Measurements from ENCODE around the gene CRYL1. TPM values are rescaled to one million over a fixed set of nuclear protein-coding genes. Genes with fewer than 3 reads are reported as not detected.

The CRYL1 gene
- total RNA-seq, 1 donor from 2014 or later = 17.8 TPM

DNA sequence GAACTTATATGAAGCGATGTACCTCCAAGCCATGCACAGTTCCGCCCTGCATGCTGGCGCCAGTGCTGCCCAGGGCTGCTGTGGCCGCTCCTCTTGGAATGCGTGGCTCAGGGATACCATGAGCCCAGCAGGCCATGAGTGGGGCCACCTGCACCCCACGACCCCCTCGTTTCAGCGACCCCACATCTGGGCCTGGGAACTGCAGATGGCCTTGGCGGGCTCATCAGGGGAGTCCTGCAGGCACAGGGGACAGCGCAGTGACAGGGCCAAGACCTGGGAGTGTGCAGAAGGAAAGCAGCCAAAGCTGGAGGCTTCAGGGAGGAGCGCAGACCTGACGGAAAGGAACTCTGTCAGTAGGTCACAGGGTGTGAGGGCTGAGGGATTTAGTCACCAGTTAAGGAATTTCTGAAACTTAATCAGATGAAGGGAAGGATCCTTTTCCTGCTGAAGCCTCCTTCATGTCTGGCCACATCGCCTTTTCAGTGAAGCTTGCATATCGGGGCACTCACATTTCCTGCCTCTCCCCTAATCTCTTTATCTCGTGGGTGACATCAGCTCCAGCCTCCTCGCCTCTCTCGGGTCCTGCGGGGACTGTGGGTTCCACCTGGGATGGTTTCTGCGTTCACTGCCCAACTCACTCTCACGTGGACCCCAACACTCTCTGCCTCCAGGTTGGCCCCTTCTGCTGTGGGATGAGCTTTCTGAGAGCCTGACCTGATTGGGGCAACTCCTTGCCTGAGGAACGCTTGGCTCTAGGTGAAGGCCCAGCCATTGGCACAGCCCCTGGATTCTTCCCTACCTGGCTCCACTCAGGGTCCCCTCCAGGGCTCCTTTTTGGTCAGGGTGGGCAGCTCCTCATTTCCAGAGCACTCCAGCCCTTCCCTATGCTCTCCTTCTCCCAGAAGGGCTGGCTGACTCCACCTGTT lies 123.5 kb downstream of the CRYL1 start:
- DNase-seq (ENCODE audit: low spot score) = no peak

- DNase-seq (ENCODE audit: low spot score) = no peak
Measured at GRCh38 chr13:20401531-20401930, 124.1 kb downstream of the CRYL1 start.

DNA sequence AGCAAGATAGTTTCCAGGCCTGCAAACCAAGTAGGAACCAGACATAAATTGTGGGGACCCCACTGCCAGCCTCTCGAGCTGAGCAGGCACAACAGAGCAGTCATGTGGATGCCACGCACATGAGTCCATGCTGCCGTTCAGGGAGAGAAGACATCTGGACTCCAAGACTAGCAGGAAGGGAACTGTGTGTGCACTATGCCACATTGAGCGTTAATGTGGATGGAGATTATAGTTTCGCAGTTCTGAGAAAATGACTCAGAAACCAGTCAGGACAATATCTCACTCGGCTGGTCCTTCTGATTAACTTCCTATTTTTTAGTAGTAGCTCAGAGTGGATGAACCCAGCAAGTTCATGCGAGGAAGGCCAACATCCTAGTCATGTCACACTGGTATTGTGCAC lies 124.9 kb downstream of the CRYL1 start:
- no peak for DNase-seq (ENCODE audit: low spot score)

- DNase-seq (ENCODE audit: low spot score) = no peak
Measured at GRCh38 chr13:20399961-20400360, 125.7 kb downstream of the CRYL1 start.

GRCh38 chr13:20399515-20399914 lies 126.1 kb downstream of the CRYL1 start:
- no peak for DNase-seq (ENCODE audit: low spot score)

DNA sequence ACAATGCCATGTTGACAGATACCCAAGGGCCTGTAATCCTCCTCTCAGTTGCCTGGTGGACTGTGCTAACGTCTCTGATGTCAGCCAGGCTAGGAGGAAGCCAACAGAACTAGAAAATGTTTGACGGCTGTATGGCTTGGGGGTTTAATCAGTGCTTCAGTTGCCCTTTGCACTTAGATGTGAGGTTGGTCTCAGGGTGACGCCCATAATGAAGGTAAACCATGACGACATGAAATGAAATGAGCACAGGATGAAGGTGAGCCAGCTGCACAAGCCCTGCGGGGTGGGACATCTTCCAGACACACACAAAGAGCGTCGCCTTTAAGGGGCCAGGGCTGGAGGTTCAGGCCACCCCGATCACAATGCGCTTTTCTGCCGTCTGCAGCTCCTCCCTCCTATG lies 127.2 kb downstream of the CRYL1 start:
- DNase-seq (ENCODE audit: low spot score) = no peak

- DNase-seq (ENCODE audit: low spot score) = no peak
Measured at GRCh38 chr13:20397896-20398295, 127.8 kb downstream of the CRYL1 start.

DNA sequence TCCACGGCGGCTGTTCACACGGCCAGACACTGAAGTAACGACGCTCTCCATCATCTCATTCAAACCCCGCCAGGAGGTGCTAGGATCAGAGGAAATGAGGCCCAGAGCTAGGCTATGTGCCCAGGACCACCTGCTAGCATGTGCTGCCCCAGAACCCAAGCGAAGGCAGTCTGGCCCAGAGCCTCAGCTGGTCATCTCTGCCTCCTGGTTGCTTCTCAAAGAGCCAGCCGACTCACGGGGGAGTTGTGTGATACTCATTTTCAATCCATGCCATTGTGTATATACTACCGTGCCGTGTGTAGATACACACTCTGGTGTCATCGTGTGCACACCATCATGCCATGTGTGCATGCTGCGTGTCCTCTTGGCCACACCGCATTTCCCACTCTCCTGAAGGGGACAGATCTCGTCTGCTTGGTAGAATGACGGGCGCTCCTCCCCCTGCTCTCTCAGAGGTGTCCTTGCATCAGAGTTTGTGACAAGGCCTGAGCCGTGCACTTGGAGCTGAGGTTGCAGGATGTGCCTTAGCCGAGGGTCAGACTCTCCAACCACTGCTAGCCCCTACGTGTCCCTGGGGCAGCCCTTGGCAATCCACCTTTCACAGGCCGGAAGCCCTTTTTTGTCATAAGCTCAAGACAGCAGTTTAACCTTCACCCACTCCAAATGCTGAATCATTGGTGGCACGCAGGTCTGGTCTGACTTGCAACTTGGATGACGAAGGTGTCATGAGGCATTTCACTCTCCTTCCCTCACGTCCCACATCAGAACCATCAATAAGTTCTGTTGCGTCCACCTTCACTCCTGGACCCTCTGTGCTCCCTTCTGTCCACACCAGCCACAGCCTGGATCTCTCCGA lies 130.4 kb downstream of the CRYL1 start:
- no peak for DNase-seq (ENCODE audit: low spot score)

DNA sequence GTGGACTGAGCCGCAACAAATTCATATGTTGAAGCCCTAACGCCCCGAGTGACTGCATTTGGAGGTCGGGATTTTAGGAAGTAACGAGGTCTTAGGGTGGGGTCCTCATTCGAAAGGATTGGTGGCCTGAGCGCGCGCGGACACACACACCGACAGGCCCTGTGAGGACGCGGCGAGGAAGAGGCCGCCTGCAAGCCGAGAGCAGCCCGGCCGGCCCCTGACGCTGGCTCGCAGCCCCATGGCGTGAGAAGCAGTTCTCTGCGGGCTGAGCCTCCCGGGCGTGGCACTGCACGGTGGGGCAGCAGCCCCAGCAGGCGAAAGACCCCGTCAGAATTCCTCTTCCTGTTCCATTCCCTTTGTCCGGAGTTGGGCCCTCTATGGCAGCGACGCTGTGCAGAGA lies 131.2 kb downstream of the CRYL1 start:
- no peak for DNase-seq (ENCODE audit: low spot score)

- DNase-seq (ENCODE audit: low spot score) = no peak
Measured at GRCh38 chr13:20394169-20394501, 131.5 kb downstream of the CRYL1 start.

DNA sequence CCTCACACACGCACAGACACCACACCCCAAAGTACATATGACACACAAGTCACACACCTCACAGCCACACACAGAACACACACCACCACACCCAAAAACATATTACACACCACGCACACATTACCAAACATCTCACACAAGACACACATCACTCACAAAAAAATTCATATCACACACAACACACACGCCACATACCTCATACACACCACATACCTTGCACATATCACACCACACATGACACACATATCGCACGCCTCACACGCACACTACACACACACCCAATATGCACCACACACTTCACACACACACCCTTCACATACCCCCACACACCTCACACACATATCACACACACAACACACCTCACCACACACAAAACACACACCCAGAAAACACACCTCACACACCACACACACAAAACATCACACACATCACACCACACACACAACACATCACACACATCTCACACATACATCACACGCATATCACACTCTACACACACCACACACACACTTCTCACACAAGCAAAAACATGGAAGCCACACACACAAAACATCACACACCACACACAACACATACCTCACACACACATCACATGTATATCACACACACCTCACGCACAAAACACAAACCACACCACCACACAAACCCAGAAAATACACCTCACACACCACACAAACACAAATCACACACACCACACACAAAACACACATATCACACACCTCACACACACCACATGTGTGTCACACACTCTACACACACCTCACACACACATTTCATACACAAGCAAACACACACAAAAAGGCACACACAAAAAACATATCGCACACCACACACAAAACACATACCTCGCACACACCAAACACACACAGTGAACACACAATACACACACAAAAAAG lies 132.1 kb downstream of the CRYL1 start:
- DNase-seq (ENCODE audit: low spot score) = no peak

GRCh38 chr13:20392530-20392929 lies 133.1 kb downstream of the CRYL1 start:
- DNase-seq (ENCODE audit: low spot score) = no peak

GRCh38 chr13:20391597-20392452 lies 133.8 kb downstream of the CRYL1 start:
- no peak for DNase-seq (ENCODE audit: low spot score)

DNA sequence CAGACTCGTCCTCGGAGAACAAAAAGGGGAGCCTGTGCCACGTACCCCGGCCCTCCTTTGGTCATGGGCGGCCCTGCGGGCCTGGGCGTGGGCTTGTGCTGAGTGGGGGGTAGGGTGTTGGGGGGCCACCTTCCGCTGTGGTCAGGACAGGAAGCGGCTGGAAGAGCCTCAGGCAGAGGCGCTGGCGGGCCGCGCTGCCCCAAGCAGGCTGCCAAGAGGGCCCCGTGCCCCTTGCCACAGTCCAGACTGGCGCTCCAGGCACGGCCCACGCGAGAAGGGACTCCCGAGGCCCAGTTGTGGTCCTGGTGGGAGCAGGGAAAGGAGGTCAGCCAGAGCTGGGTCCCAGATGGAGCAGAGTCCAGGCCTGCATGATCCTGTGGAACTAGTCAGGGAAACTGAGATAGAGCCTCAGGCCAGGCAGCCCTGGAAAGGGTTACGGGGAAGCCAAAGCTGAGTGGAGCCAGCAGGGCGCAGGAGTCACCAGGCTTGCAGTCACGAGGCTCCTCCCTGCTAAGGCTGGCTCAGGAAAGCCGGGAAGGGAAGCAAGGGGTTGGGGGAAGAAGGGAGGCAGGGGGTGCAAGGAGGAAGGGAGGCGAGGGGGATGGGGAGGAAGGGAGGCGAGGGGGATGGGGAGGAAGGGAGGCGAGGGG lies 135.0 kb downstream of the CRYL1 start:
- peak; percentile 68 for DNase-seq (ENCODE audit: low spot score)

DNA sequence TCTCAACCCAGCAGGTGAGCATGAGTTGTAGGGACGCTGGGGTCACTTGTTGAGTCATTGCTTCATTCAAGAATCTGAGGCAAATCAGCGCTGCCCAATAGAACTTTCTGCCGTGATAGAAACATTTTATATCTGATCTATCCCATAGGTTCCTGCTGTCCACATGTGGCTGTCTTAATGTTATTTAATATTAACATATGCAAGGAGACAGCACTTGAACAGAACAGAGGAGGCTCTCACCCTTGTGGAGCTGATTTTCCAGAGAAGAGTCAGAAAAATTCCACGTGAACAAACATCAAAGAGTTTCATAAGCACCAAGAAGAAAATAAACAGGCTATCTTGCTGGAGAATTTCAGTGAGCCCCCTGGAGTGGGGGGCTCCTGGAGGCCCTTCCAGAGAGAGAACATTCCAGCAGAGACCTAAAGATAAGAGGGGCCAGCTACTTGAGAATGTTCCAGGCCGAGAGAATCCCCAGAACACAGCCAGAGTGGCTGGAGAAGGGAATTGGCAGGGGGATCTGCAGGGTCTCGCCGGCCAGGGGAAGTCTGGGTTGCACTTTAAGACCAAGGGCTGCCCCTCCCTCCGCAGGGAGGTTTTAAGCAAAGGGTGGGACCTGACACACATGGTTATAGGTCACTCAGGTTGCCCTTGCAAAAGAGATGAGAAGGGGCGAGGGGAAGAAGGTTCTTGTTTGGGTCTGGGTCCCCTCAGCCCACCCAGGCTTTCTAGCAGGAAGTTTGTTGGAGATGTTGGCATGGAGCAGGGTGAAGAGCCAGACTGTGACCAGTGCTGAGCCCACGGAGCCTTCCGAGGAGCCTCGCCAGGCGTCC lies 135.7 kb downstream of the CRYL1 start:
- peak; percentile 75 for DNase-seq (ENCODE audit: low spot score)

- no peak for DNase-seq (ENCODE audit: low spot score)
Measured at GRCh38 chr13:20388184-20388583, 137.5 kb downstream of the CRYL1 start.

- DNase-seq (ENCODE audit: low spot score) = peak; percentile 30
Measured at GRCh38 chr13:20387441-20387971, 138.2 kb downstream of the CRYL1 start.

DNA sequence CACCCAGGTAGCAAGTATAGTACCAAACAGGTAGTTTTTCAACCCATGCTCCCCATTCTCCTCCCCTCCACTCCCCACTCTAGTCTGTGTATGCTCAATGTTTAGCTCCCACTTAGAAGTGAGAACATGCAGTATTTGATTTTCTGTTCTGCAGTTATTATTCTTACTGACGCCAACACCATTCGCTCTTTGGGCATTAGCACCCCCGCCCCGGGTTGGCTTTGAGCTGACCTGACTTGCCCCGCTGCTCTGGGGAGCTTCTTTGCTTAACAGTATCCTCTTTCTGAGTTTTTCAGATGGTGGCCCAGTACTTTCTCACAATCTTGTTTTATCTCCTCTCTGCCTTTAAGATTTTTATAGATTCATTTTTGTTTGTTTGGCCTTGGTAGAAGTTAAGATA lies 138.7 kb downstream of the CRYL1 start:
- DNase-seq (ENCODE audit: low spot score) = no peak

DNA sequence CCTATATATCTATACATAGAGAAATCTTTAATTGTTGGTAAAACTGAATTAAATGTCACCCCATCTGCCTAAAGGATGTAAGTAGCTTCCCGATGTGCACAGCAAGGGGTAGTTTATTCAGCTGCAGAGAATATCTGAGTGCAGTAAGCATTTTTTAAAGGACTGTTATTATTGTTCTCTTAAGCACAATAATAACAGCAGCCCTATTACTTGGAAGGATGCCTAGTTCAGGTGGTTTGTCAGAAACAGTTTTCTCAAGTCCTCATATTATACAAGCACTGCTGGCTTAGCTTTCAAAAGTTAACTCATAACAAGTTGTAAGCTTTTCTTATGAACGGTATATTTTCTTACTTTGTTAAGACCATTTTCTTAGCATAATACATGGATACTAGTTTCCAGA lies 142.6 kb downstream of the CRYL1 start:
- no peak for DNase-seq (ENCODE audit: low spot score)

Data from umbilical cord (tissue), 2 donors.